CD4-positive, alpha-beta memory T cell (primary cell): ENCODE results near the gene SMC5. TPM values are rescaled to one million over a fixed set of nuclear protein-coding genes. Genes with fewer than 3 reads are reported as not detected.
"Not testable (repeated sequence)": the region's sequence is repeated elsewhere in the genome, so short reads cannot be mapped to it uniquely, and the experiment has no call there.

ENCODE experiments used
- CTCF ChIA-PET: fragments of 350-600 bp; sonication (Branson Sonifier 250); formaldehyde crosslinking; loops from one replicate; lab custom pipeline; 2021; ENCODE audit warnings: inconsistent platforms; ENCODE audit not compliant: partially characterized antibody; lab: Charles Lee
- POLR2A ChIA-PET: fragments of 350-600 bp; sonication (Branson Sonifier 250); formaldehyde crosslinking; loops from one replicate; lab custom pipeline; 2021; ENCODE audit not compliant: partially characterized antibody; lab: Charles Lee
- DNase-seq, 5 donors: peaks; one replicate each; pipeline versions ENCODE4 v3.0.0 to v3.0.0-alpha.2; 2020 to 2022; ENCODE audit warnings: mixed read lengths in 1 of 5
- H3K27ac ChIP-seq: one replicate; pipeline ENCODE4 v1.7.0; 2013; ENCODE audit warnings: low read depth, low read length
- H3K27me3 ChIP-seq: 2 replicates; pipeline ENCODE4 v1.7.0; 2013; ENCODE audit warnings: mild to moderate bottlenecking, low read length, moderate library complexity; ENCODE audit not compliant: insufficient read depth
- H3K36me3 ChIP-seq: 2 replicates; pipeline ENCODE4 v1.7.0; 2013; ENCODE audit warnings: mild to moderate bottlenecking, low read length, moderate library complexity; ENCODE audit not compliant: insufficient read depth
- H3K4me1 ChIP-seq: 2 replicates; pipeline ENCODE4 v1.7.0; 2013; ENCODE audit warnings: mild to moderate bottlenecking, low read length, moderate library complexity; ENCODE audit not compliant: insufficient read depth
- H3K4me3 ChIP-seq, 2 donors: one replicate each; pipeline ENCODE4 v1.7.0; 2013; ENCODE audit warnings: low read length in 2 of 2, mild to moderate bottlenecking in 1 of 2
- H3K9me3 ChIP-seq, 2 donors: one replicate each; pipeline ENCODE4 v1.7.0; 2013; ENCODE audit warnings: low read length in 2 of 2, control low read depth in 1 of 2; ENCODE audit not compliant: control insufficient read depth in 1 of 2
- H3K27ac Mint-ChIP-seq, 7 donors: one replicate each; pipeline ENCODE4 v1.8.0; 2020 to 2021; ENCODE audit warnings: mixed read lengths in 7 of 7, mild to moderate bottlenecking in 6 of 7, inconsistent platforms in 3 of 7, moderate library complexity in 3 of 7
- H3K27me3 Mint-ChIP-seq, 2 donors: one replicate each; pipeline ENCODE4 v1.8.0; 2020 to 2021; ENCODE audit warnings: mixed read lengths in 2 of 2
- H3K36me3 Mint-ChIP-seq, 2 donors: one replicate each; pipeline ENCODE4 v1.8.0; 2020 to 2021; ENCODE audit warnings: mixed read lengths in 2 of 2, inconsistent platforms in 1 of 2, mild to moderate bottlenecking in 1 of 2
- H3K4me1 Mint-ChIP-seq, 4 donors: one replicate each; pipeline ENCODE4 v1.8.0; 2020 to 2021; ENCODE audit warnings: mixed read lengths in 4 of 4, mild to moderate bottlenecking in 1 of 4
- H3K4me3 Mint-ChIP-seq, 8 donors: one replicate each; pipeline ENCODE4 v1.8.0; 2020 to 2021; ENCODE audit warnings: mixed read lengths in 8 of 8, mild to moderate bottlenecking in 7 of 8, moderate library complexity in 6 of 8, inconsistent platforms in 3 of 8
- H3K9me3 Mint-ChIP-seq, 8 donors: one replicate each; pipeline ENCODE4 v1.8.0; 2020 to 2021; ENCODE audit warnings: mixed read lengths in 8 of 8, mild to moderate bottlenecking in 5 of 8, inconsistent platforms in 3 of 8, moderate library complexity in 1 of 8
- intact Hi-C: fragments of 100-400 bp; cut with micrococcal nuclease; formaldehyde crosslinking; loops from one replicate; pipeline ENCODE4 v1.15.1; 2023
- polyA plus RNA-seq, 2 donors: library from polyadenylated mRNA; unstranded; fragments of 300-500 nt; fragmentation: Illumina TruSeq; gene quantifications; one replicate each; pipeline ENCODE4 v1.2.3, GENCODE V29; 2021
- total RNA-seq, 2 experiments: library from RNA; stranded (reverse); gene quantifications; one replicate each; pipeline ENCODE4 v1.2.3, GENCODE V29; 2021

SMC5 gene
- total and polyA plus RNA-seq, 4 experiments from 2014 or later, result 11.8 to 48.3 (median 34.3) TPM

GRCh38 chr9:70303268-70303667 is 44.5 kb downstream of the SMC5 start:
- ChIA-PET POLR2A (interaction anchor here (0.6 kb wide), 1 partner anchor 94 kb away, joined by 3 read pairs; no protein-coding TSS in a partner anchor), CTCF (no interaction called here)
- Histone ChIP-seq H3K36me3 (peaks cover 12% of the 10 kb centered on the region), H3K4me3 (no peak overlapping the region), H3K4me1 (peaks cover 11% of the 10 kb centered on the region), H3K9me3 (no peaks in the 10 kb centered on the region), H3K27ac (no peak overlapping the region), H3K27me3 (no peaks in the 10 kb centered on the region)
- no peak overlapping the region for H3K4me3 Mint-ChIP-seq
- DNase-seq, result no peak
- no peak overlapping the region for H3K27ac Mint-ChIP-seq
- intact Hi-C loops, result no loop called here
- peaks cover 0 to 2% (median 0%) of the 10 kb centered on the region in 8 donors for H3K9me3 Mint-ChIP-seq
- peaks cover 8 to 14% (median 9%) of the 10 kb centered on the region in 4 donors for H3K4me1 Mint-ChIP-seq
- no peaks in the 10 kb centered on the region for H3K27me3 Mint-ChIP-seq
- peaks cover 63 to 67% of the 10 kb centered on the region in 2 donors for H3K36me3 Mint-ChIP-seq

- Histone ChIP-seq H3K27ac (no peak overlapping the region), H3K4me3 (no peak overlapping the region), H3K4me1 (peaks cover 9% of the 10 kb centered on the region), H3K9me3 (no peaks in the 10 kb centered on the region), H3K36me3 (peaks cover 15% of the 10 kb centered on the region), H3K27me3 (no peaks in the 10 kb centered on the region)
- Mint-ChIP-seq H3K9me3 (peaks cover 0 to 2% (median 0%) of the 10 kb centered on the region in 8 donors), H3K36me3 (peaks cover 60 to 64% of the 10 kb centered on the region in 2 donors), H3K4me3 (no peak overlapping the region), H3K27me3 (no peaks in the 10 kb centered on the region), H3K27ac (no peak overlapping the region), H3K4me1 (peaks cover 5 to 7% (median 6%) of the 10 kb centered on the region in 4 donors)
- intact Hi-C loops, result no loop called here
- DNase-seq, result no peak
- ChIA-PET CTCF (no interaction called here), POLR2A (no interaction called here)
Measured at GRCh38 chr9:70304810-70305209, 46.0 kb downstream of the SMC5 start.

- Mint-ChIP-seq H3K27ac (no peak overlapping the region), H3K4me1 (peaks cover under 1 to 8% (median 7%) of the 10 kb centered on the region in 4 donors), H3K27me3 (no peaks in the 10 kb centered on the region), H3K4me3 (no peak overlapping the region), H3K36me3 (peaks cover 56 to 57% of the 10 kb centered on the region in 2 donors), H3K9me3 (no peaks in the 10 kb centered on the region)
- Histone ChIP-seq H3K4me1 (no peaks in the 10 kb centered on the region), H3K27me3 (no peaks in the 10 kb centered on the region), H3K36me3 (peaks cover 5% of the 10 kb centered on the region), H3K4me3 (no peak overlapping the region), H3K9me3 (no peaks in the 10 kb centered on the region), H3K27ac (no peak overlapping the region)
- ChIA-PET CTCF (no interaction called here), POLR2A (no interaction called here)
- DNase-seq, result no peak
- intact Hi-C loops, result no loop called here
Measured at GRCh38 chr9:70315389-70315788, 56.6 kb downstream of the SMC5 start.

- Histone ChIP-seq H3K4me1 (no peaks in the 10 kb centered on the region), H3K4me3 (no peak overlapping the region), H3K9me3 (no peaks in the 10 kb centered on the region), H3K27ac (no peak overlapping the region), H3K36me3 (peaks cover 7% of the 10 kb centered on the region), H3K27me3 (no peaks in the 10 kb centered on the region)
- Mint-ChIP-seq H3K9me3 (peaks cover 0 to 2% (median 0%) of the 10 kb centered on the region in 8 donors), H3K27ac (peak overlapping the region in 1 of 7 donors; percentile 62), H3K27me3 (no peaks in the 10 kb centered on the region), H3K36me3 (peaks cover 48 to 53% of the 10 kb centered on the region in 2 donors), H3K4me1 (peaks cover 0 to 3% (median 0%) of the 10 kb centered on the region in 4 donors), H3K4me3 (no peak overlapping the region)
- CTCF ChIA-PET, result no interaction called here
- POLR2A ChIA-PET, result no interaction called here
- no peak for DNase-seq
- intact Hi-C loops, result no loop called here
Measured at GRCh38 chr9:70318002-70318401, 59.2 kb downstream of the SMC5 start.

- H3K27me3 ChIP-seq, result no peaks in the 10 kb centered on the region
- no peak overlapping the region for H3K4me3 ChIP-seq
- H3K27ac Mint-ChIP-seq, result no peak overlapping the region
- H3K36me3 ChIP-seq, result peaks cover 26% of the 10 kb centered on the region
- CTCF ChIA-PET, result interaction anchor here (1.2 kb wide), 1 partner anchor 280 kb away, joined by 3 read pairs; no protein-coding TSS in a partner anchor
- intact Hi-C loops, result no loop called here
- H3K4me3 Mint-ChIP-seq, result no peak overlapping the region
- H3K9me3 ChIP-seq, result no peaks in the 10 kb centered on the region
- peaks cover 0 to 3% (median 0%) of the 10 kb centered on the region in 8 donors for H3K9me3 Mint-ChIP-seq
- H3K36me3 Mint-ChIP-seq, result peaks cover 64 to 67% of the 10 kb centered on the region in 2 donors
- POLR2A ChIA-PET, result no interaction called here
- no peak overlapping the region for H3K27ac ChIP-seq
- H3K27me3 Mint-ChIP-seq, result no peaks in the 10 kb centered on the region
- H3K4me1 ChIP-seq, result no peaks in the 10 kb centered on the region
- DNase-seq, result no peak
- H3K4me1 Mint-ChIP-seq, result peaks cover 0 to 3% (median 0%) of the 10 kb centered on the region in 4 donors
Measured at GRCh38 chr9:70322096-70322495, 63.3 kb downstream of the SMC5 start.

GRCh38 chr9:70324963-70325362 is 66.2 kb downstream of the SMC5 start:
- H3K36me3 ChIP-seq, result peaks cover 27% of the 10 kb centered on the region

GRCh38 chr9:70328625-70329024 is 69.8 kb downstream of the SMC5 start:
- H3K4me3 ChIP-seq, H3K27ac ChIP-seq, H3K4me1 Mint-ChIP-seq, POLR2A ChIA-PET, CTCF ChIA-PET, H3K27me3 ChIP-seq, H3K4me3 Mint-ChIP-seq, intact Hi-C loops, H3K9me3 ChIP-seq, DNase-seq, H3K4me1 ChIP-seq, H3K27ac Mint-ChIP-seq, H3K27me3 Mint-ChIP-seq: not testable (repeated sequence)
- peaks cover 0 to 11% (median 3%) of the 10 kb centered on the region in 8 donors for H3K9me3 Mint-ChIP-seq
- peaks cover 19% of the 10 kb centered on the region for H3K36me3 ChIP-seq
- H3K36me3 Mint-ChIP-seq, result peaks cover 65 to 66% of the 10 kb centered on the region in 2 donors

More at GRCh38 chr9:70324963-70325362, 66.2 kb downstream of the SMC5 start:
- Histone ChIP-seq H3K27ac (no peak overlapping the region), H3K27me3 (no peaks in the 10 kb centered on the region), H3K4me1 (no peaks in the 10 kb centered on the region), H3K9me3 (no peaks in the 10 kb centered on the region), H3K4me3 (no peak overlapping the region)
- peaks cover 0 to 11% (median 3%) of the 10 kb centered on the region in 8 donors for H3K9me3 Mint-ChIP-seq
- H3K27ac Mint-ChIP-seq, result no peak overlapping the region
- POLR2A ChIA-PET, result no interaction called here
- H3K4me3 Mint-ChIP-seq, result no peak overlapping the region
- H3K36me3 Mint-ChIP-seq, result peaks cover 78 to 83% of the 10 kb centered on the region in 2 donors
- H3K4me1 Mint-ChIP-seq, result peaks cover 0 to 5% (median 3%) of the 10 kb centered on the region in 4 donors
- CTCF ChIA-PET, result no interaction called here
- DNase-seq, result no peak
- intact Hi-C loops, result no loop called here
- H3K27me3 Mint-ChIP-seq, result no peaks in the 10 kb centered on the region
